Osteoblast (primary cell): ENCODE measurements around the gene PIGQ. TPM values are rescaled to one million over a fixed set of nuclear protein-coding genes. Genes with fewer than 3 reads are reported as not detected.

Experiments used
- DNase-seq: peaks from one replicate; pipeline ENCODE4 v3.0.0; 2011; ENCODE audit warnings: low spot score, mixed read lengths; ENCODE audit not compliant: insufficient read length; ENCODE audit errors: missing footprints
- H2AFZ ChIP-seq: 2 replicates; pipeline ENCODE4 v1.6.0; 2011; ENCODE audit warnings: mild to moderate bottlenecking, low read length
- H3K27ac ChIP-seq: 2 replicates; pipeline ENCODE4 v1.5.1; 2011; ENCODE audit warnings: mild to moderate bottlenecking, low read depth, low read length, moderate library complexity
- H3K27me3 ChIP-seq: 2 replicates; pipeline ENCODE4 v1.6.0; 2012; ENCODE audit warnings: mild to moderate bottlenecking, control low read depth, inconsistent platforms, low read length, moderate library complexity; ENCODE audit not compliant: insufficient read depth
- H3K36me3 ChIP-seq: 2 replicates; pipeline ENCODE4 v1.5.1; 2011; ENCODE audit warnings: mild to moderate bottlenecking, low read length, control low read depth, moderate library complexity; ENCODE audit not compliant: insufficient read depth
- H3K4me1 ChIP-seq: 2 replicates; pipeline ENCODE4 v1.5.1; 2011; ENCODE audit warnings: mild to moderate bottlenecking, low read length, control low read depth, moderate library complexity; ENCODE audit not compliant: insufficient read depth
- H3K4me2 ChIP-seq: 2 replicates; pipeline ENCODE4 v1.6.0; 2011; ENCODE audit warnings: mild to moderate bottlenecking, low read length; ENCODE audit not compliant: insufficient read depth
- H3K4me3 ChIP-seq: fragments of 200-600 bp; sonication (generic); 3 replicates; pipeline ENCODE4 v1.5.1; 2012; ENCODE audit warnings: mild to moderate bottlenecking, low read length, inconsistent platforms; ENCODE audit not compliant: insufficient read depth
- H3K79me2 ChIP-seq: 2 replicates; pipeline ENCODE4 v1.6.0; 2012; ENCODE audit warnings: mild to moderate bottlenecking, low read length, control low read depth, inconsistent platforms; ENCODE audit not compliant: insufficient read depth
- H3K9me3 ChIP-seq: 2 replicates; pipeline ENCODE4 v1.5.1; 2011; ENCODE audit warnings: low read depth, low read length, control low read depth
- H4K20me1 ChIP-seq: 2 replicates; pipeline ENCODE4 v1.6.0; 2012; ENCODE audit warnings: mild to moderate bottlenecking, low read length, control low read depth; ENCODE audit not compliant: insufficient read depth
- CTCF ChIP-seq: IDR thresholded peaks from 2 replicates; pipeline ENCODE4 v1.5.1; 2011; ENCODE audit warnings: mild to moderate bottlenecking, low read depth, low read length, moderate library complexity; ENCODE audit errors: extremely low read depth
- total RNA-seq: library from RNA; depleted of rRNA; stranded (reverse); fragments of >200 nt; gene quantifications from 2 replicates; pipeline ENCODE4 v1.2.3, GENCODE V29; 2012

The PIGQ gene
- total RNA-seq, 1 donor, result 29.0 TPM

GRCh38 chr16:598823-599739, 29.3 kb downstream of the PIGQ start:
- peaks cover 53% of the 10 kb centered on the region for H3K79me2 ChIP-seq
- peaks cover 4% of the 10 kb centered on the region for H3K36me3 ChIP-seq
- no peaks in the 10 kb centered on the region for H3K4me1 ChIP-seq
- TF ChIP-seq CTCF, result no peak
- no peak overlapping the region for H3K27ac ChIP-seq
- no peak overlapping the region for H3K4me2 ChIP-seq
- H3K9me3 ChIP-seq, result no peaks in the 10 kb centered on the region
- no peaks in the 10 kb centered on the region for H3K27me3 ChIP-seq
- peak; percentile 50 for DNase-seq
- peaks cover 37% of the 10 kb centered on the region for H4K20me1 ChIP-seq
- H2AFZ ChIP-seq, result no peak overlapping the region
- no peak overlapping the region for H3K4me3 ChIP-seq

GRCh38 chr16:600781-601180, 31.0 kb downstream of the PIGQ start:
- H2AFZ ChIP-seq, result no peak overlapping the region
- no peak overlapping the region for H3K27ac ChIP-seq
- DNase-seq, result peak; percentile 91
- no peaks in the 10 kb centered on the region for H3K9me3 ChIP-seq
- no peak overlapping the region for H3K4me3 ChIP-seq
- no peaks in the 10 kb centered on the region for H3K27me3 ChIP-seq
- no peaks in the 10 kb centered on the region for H3K4me1 ChIP-seq
- H3K36me3 ChIP-seq, result peaks cover 4% of the 10 kb centered on the region
- H4K20me1 ChIP-seq, result peaks cover 42% of the 10 kb centered on the region
- H3K4me2 ChIP-seq, result no peak overlapping the region
- H3K79me2 ChIP-seq, result peaks cover 57% of the 10 kb centered on the region
- TF ChIP-seq CTCF, result peak; percentile 35

- H4K20me1 ChIP-seq, result peaks cover 40% of the 10 kb centered on the region
- H3K27ac ChIP-seq, result no peak overlapping the region
- H3K79me2 ChIP-seq, result peaks cover 51% of the 10 kb centered on the region
- no peaks in the 10 kb centered on the region for H3K27me3 ChIP-seq
- no peak overlapping the region for H3K4me3 ChIP-seq
- no peak for TF ChIP-seq CTCF
- DNase-seq, result peak; percentile 56
- H3K36me3 ChIP-seq, result peaks cover 4% of the 10 kb centered on the region
- H3K9me3 ChIP-seq, result no peaks in the 10 kb centered on the region
- H3K4me1 ChIP-seq, result no peaks in the 10 kb centered on the region
- no peak overlapping the region for H2AFZ ChIP-seq
- H3K4me2 ChIP-seq, result no peak overlapping the region
Measured at GRCh38 chr16:603933-604332, 34.2 kb downstream of the PIGQ start.

- peak; percentile 45 for DNase-seq
- Histone ChIP-seq H3K27ac (no peak overlapping the region), H3K27me3 (no peaks in the 10 kb centered on the region), H3K4me2 (no peak overlapping the region), H4K20me1 (peaks cover 43% of the 10 kb centered on the region), H3K36me3 (no peaks in the 10 kb centered on the region), H3K4me3 (no peak overlapping the region), H3K79me2 (peaks cover 51% of the 10 kb centered on the region), H3K4me1 (no peaks in the 10 kb centered on the region), H3K9me3 (no peaks in the 10 kb centered on the region), H2AFZ (no peak overlapping the region)
- TF ChIP-seq CTCF, result no peak
Measured at GRCh38 chr16:606656-607307, 37.0 kb downstream of the PIGQ start.
